Ascending aorta (tissue), 2 donors: ENCODE data around the gene ZFYVE28. TPM values are rescaled to one million over a fixed set of nuclear protein-coding genes. Genes with fewer than 3 reads are reported as not detected.
"Not testable (repeated sequence)": the region's sequence is repeated elsewhere in the genome, so short reads cannot be mapped to it uniquely, and the experiment has no call there.

Experiments
- DNase-seq, 2 donors: peaks; one replicate each; pipeline ENCODE4 v3.0.0-alpha.2; 2019; ENCODE audit warnings: low spot score in 2 of 2
- H3K27ac ChIP-seq, 2 donors: fragments of 200-600 bp; sonication (generic); one replicate each; pipeline ENCODE4 v1.5.1; 2016 to 2017; ENCODE audit warnings: mild to moderate bottlenecking in 1 of 2
- H3K27me3 ChIP-seq: fragments of 200-600 bp; sonication (generic); one replicate; pipeline ENCODE4 v1.5.1; 2017
- H3K36me3 ChIP-seq, 2 donors: fragments of 200-600 bp; sonication (generic); one replicate each; pipeline ENCODE4 v1.5.1; 2016
- H3K4me1 ChIP-seq, 2 donors: fragments of 200-600 bp; sonication (generic); one replicate each; pipeline ENCODE4 v1.5.1; 2016 to 2017; ENCODE audit warnings: mild to moderate bottlenecking in 1 of 2
- H3K4me3 ChIP-seq, 2 donors: fragments of 200-600 bp; sonication (generic); one replicate each; pipeline ENCODE4 v1.5.1; 2016 to 2017; ENCODE audit warnings: mild to moderate bottlenecking in 1 of 2
- H3K9me3 ChIP-seq, 2 donors: fragments of 200-600 bp; sonication (generic); one replicate each; pipeline ENCODE4 v1.5.1; 2016
- CTCF ChIP-seq, 3 experiments: fragments of 200-600 bp in 2 of 3; fragments of 450-650 bp in 1 of 3; sonication (generic) in 2 of 3; IDR thresholded peaks; one replicate each; pipeline ENCODE4 v1.5.1; 2016 to 2019; ENCODE audit warnings: antibody characterized with exemption in 3 of 3, mild to moderate bottlenecking in 1 of 3, moderate library complexity in 1 of 3
- intact Hi-C: fragments of 100-400 bp; cut with DNase I; formaldehyde crosslinking; loops from one replicate; pipeline ENCODE4 v1.15.1; 2023
- total RNA-seq: library from RNA; depleted of rRNA; stranded (reverse); fragments of >200 nt; gene quantifications from one replicate; pipeline ENCODE4 v1.1.0, GENCODE V29; 2016

ZFYVE28 gene
- total RNA-seq, 1 donor from 2014 or later = 12.3 TPM

- Histone ChIP-seq H3K27me3 (no peaks in the 10 kb centered on the region), H3K9me3 (no peaks in the 10 kb centered on the region), H3K27ac (no peak overlapping the region), H3K36me3 (no peaks in the 10 kb centered on the region), H3K4me1 (no peaks in the 10 kb centered on the region), H3K4me3 (no peak overlapping the region)
- DNase-seq = no peak
- TF ChIP-seq CTCF (IDR thresholded peaks at IDR 0.05) = no peak
- intact Hi-C loops = no loop called here
Observed at GRCh38 chr4:2275546-2276251, 142.7 kb downstream of the ZFYVE28 start.

GRCh38 chr4:2275044-2275397 lies 143.4 kb downstream of the ZFYVE28 start:
- H3K4me3 ChIP-seq, DNase-seq, H3K4me1 ChIP-seq, H3K27ac ChIP-seq, H3K9me3 ChIP-seq, H3K27me3 ChIP-seq, intact Hi-C loops, H3K36me3 ChIP-seq: not testable (repeated sequence)

- Histone ChIP-seq H3K27ac (no peak overlapping the region), H3K4me3 (no peak overlapping the region), H3K9me3 (no peaks in the 10 kb centered on the region), H3K4me1 (no peaks in the 10 kb centered on the region), H3K27me3 (no peaks in the 10 kb centered on the region), H3K36me3 (no peaks in the 10 kb centered on the region)
- TF ChIP-seq CTCF (IDR thresholded peaks at IDR 0.05) = no peak
- intact Hi-C loops = no loop called here
- DNase-seq = no peak
Observed at GRCh38 chr4:2274320-2275043, 144.0 kb downstream of the ZFYVE28 start.

GRCh38 chr4:2273657-2274319 lies 144.7 kb downstream of the ZFYVE28 start:
- H3K4me1 ChIP-seq = no peaks in the 10 kb centered on the region
- no peaks in the 10 kb centered on the region for H3K36me3 ChIP-seq
- no peaks in the 10 kb centered on the region for H3K27me3 ChIP-seq
- TF ChIP-seq CTCF (IDR thresholded peaks at IDR 0.05) = no peak
- H3K4me3 ChIP-seq = no peak overlapping the region
- no peak overlapping the region for H3K27ac ChIP-seq
- no peaks in the 10 kb centered on the region for H3K9me3 ChIP-seq
- DNase-seq = no peak
- intact Hi-C loops = no loop called here

- Histone ChIP-seq H3K4me3 (no peak overlapping the region), H3K27ac (no peak overlapping the region), H3K4me1 (no peaks in the 10 kb centered on the region), H3K36me3 (no peaks in the 10 kb centered on the region), H3K9me3 (no peaks in the 10 kb centered on the region), H3K27me3 (no peaks in the 10 kb centered on the region)
- TF ChIP-seq CTCF (IDR thresholded peaks at IDR 0.05) = no peak
- intact Hi-C loops = no loop called here
- no peak for DNase-seq
Observed at GRCh38 chr4:2273221-2273620, 145.2 kb downstream of the ZFYVE28 start.

- intact Hi-C loops = no loop called here
- H3K9me3 ChIP-seq = no peaks in the 10 kb centered on the region
- H3K36me3 ChIP-seq = no peaks in the 10 kb centered on the region
- H3K4me1 ChIP-seq = no peaks in the 10 kb centered on the region
- no peak for DNase-seq
- no peak overlapping the region for H3K27ac ChIP-seq
- TF ChIP-seq CTCF (IDR thresholded peaks at IDR 0.05) = no peak
- H3K4me3 ChIP-seq = no peak overlapping the region
- H3K27me3 ChIP-seq = no peaks in the 10 kb centered on the region
Observed at GRCh38 chr4:2272828-2273120, 145.7 kb downstream of the ZFYVE28 start.
